ENCODE data around the gene TCF20. TPM values are rescaled to one million over a fixed set of nuclear protein-coding genes. Genes with fewer than 3 reads are reported as not detected.

Gene TCF20
- total and polyA plus RNA-seq, 2 experiments from 2014 or later: 5.7 to 48.8 TPM

DNA sequence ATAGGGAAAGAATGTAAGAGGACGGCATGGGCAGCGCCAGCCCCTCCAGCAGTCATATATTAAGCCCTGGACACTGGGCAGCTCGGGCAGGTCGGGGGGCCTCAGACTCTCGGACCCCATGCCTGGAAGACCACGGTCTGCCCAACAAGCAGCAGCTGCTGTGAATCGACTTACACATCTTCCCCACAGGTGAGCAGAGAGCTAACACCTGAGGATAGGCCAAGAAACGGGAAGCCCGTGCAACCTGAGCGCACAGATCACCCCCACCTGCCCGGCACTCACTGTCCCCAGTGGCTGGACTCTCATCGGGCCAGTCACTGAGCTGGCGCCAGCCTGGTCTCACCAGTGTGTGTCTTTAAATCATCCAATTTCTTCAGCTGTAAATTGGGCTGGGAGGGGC lies 4.7 kb upstream of the TCF20 start:
- Histone ChIP-seq H3K4me3 (no peak overlapping the region), H3K36me3 (no peaks in the 10 kb centered on the region), H3K9me3 (ENCODE audit: low read depth) (no peaks in the 10 kb centered on the region), H3K27me3 (no peaks in the 10 kb centered on the region), H3K4me1 (ENCODE audit: low read depth) (peaks cover 9% of the 10 kb centered on the region), H3K27ac (no peak overlapping the region)
- DNase-seq (ENCODE audit: low read depth in 1 of 2, low spot score in 1 of 2): no peak
- TF ChIP-seq, protein P1, sequence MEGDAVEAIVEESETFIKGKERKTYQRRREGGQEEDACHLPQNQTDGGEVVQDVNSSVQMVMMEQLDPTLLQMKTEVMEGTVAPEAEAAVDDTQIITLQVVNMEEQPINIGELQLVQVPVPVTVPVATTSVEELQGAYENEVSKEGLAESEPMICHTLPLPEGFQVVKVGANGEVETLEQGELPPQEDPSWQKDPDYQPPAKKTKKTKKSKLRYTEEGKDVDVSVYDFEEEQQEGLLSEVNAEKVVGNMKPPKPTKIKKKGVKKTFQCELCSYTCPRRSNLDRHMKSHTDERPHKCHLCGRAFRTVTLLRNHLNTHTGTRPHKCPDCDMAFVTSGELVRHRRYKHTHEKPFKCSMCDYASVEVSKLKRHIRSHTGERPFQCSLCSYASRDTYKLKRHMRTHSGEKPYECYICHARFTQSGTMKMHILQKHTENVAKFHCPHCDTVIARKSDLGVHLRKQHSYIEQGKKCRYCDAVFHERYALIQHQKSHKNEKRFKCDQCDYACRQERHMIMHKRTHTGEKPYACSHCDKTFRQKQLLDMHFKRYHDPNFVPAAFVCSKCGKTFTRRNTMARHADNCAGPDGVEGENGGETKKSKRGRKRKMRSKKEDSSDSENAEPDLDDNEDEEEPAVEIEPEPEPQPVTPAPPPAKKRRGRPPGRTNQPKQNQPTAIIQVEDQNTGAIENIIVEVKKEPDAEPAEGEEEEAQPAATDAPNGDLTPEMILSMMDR (IDR thresholded peaks at IDR 0.05; ENCODE audit: low read depth, low read length): no peak

DNA sequence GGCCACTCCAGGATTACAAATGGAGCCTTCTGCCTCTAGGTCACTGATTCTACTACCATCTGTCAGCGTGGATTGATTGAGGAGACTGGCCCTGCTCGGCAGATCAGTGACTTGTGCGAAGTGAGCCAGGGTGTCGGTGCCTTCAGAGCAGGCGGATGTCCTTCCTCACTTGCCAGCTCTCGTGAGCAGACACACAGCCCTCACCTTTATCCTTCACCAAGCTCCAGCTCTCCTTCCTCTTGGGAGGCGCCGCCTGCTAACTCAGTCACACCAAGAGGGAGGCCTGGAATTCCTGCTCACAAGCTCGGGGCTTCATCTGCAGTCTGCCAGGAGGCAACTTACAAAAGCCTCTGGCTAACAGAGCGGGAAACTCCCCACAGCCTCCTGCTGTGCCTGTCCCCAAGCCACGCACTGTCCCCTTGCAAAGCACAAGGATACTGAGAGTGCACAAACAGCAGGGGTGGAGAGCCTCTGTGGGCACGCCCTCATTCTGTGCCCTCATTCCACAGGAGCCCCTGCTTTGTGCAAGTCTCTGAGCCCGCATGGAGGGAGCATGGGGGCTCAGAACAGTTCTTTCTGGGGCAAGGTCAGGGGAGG lies 3.5 kb upstream of the TCF20 start:
- Histone ChIP-seq H3K9me3 (ENCODE audit: low read depth) (no peaks in the 10 kb centered on the region), H3K36me3 (no peaks in the 10 kb centered on the region), H3K27ac (peak overlapping the region; percentile 43), H3K4me3 (no peak overlapping the region), H3K27me3 (no peaks in the 10 kb centered on the region), H3K4me1 (ENCODE audit: low read depth) (peaks cover 10% of the 10 kb centered on the region)
- peak in 1 of 2 donors; percentile 72 for DNase-seq (ENCODE audit: low read depth in 1 of 2, low spot score in 1 of 2)
- TF ChIP-seq, protein P1 (IDR thresholded peaks at IDR 0.05; ENCODE audit: low read depth, low read length): no peak

DNA sequence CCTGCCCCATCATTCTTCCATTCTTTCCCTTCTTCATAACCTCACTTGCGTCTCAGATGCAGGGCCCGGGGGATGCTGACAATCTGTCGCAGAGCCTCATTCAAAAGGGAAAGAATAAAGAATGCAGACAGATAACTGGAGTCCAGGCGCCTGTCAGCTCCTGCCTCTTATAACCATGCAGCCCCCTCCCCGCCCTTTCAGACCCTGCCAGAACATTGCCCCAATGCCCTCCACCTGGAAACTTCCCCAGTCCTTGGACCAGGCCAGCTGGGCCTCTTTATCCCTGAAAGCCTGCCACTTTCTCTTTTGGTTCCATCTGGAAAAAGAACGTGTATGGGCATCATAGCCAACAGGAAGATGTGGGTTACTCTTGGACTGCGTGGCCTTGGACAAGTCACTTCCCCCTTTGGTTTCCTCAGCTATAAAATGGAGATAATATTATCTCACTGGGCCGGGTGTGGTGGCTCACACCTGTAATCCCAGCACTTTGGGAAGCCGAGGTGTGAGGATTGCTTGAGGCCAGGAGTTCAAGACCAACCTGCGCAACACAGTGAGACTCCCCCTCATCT lies 2.1 kb upstream of the TCF20 start:
- Histone ChIP-seq H3K27ac (no peak overlapping the region), H3K4me1 (ENCODE audit: low read depth) (peaks cover 14% of the 10 kb centered on the region), H3K9me3 (ENCODE audit: low read depth) (no peaks in the 10 kb centered on the region), H3K27me3 (no peaks in the 10 kb centered on the region), H3K36me3 (no peaks in the 10 kb centered on the region), H3K4me3 (no peak overlapping the region)
- no peak for DNase-seq (ENCODE audit: low read depth in 1 of 2, low spot score in 1 of 2)
- TF ChIP-seq, protein P1 (IDR thresholded peaks at IDR 0.05; ENCODE audit: low read depth, low read length): no peak

DNA sequence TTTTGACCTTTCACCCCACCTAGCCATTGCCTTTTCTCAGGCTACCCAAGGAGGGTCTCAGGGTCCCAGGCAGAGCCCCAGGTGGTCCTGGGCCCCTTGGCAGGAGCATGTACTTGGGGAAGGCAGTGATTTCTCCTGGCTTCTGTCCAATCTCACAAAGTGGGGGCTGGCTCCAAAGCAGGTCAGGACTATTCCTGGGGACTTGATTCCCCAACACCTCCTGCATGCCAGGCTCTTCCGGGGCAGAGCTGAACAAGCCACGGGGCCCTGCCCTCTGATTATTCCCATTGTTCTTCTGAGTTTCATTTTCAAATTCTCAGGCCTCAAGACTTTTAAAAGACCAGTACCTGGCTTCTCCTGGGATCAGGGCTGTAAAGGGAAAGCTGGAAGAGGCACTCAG lies 1.5 kb upstream of the TCF20 start:
- DNase-seq (ENCODE audit: low read depth in 1 of 2, low spot score in 1 of 2): no peak
- TF ChIP-seq, protein P1 (IDR thresholded peaks at IDR 0.05; ENCODE audit: low read depth, low read length): no peak
- H3K27me3 ChIP-seq: no peaks in the 10 kb centered on the region

GRCh38 chr22:42271191-42271813 lies 849 bp upstream of the TCF20 start:
- Histone ChIP-seq H3K4me1 (ENCODE audit: low read depth) (peaks cover 14% of the 10 kb centered on the region), H3K36me3 (no peaks in the 10 kb centered on the region), H3K27me3 (no peaks in the 10 kb centered on the region), H3K9me3 (ENCODE audit: low read depth) (no peaks in the 10 kb centered on the region), H3K27ac (no peak overlapping the region), H3K4me3 (no peak overlapping the region)
- DNase-seq (ENCODE audit: low read depth in 1 of 2, low spot score in 1 of 2): no peak
- TF ChIP-seq, protein P1 (IDR thresholded peaks at IDR 0.05; ENCODE audit: low read depth, low read length): no peak

More for the DNA sequence above, 1.5 kb upstream of the TCF20 start:
- Histone ChIP-seq H3K4me3 (no peak overlapping the region), H3K36me3 (no peaks in the 10 kb centered on the region), H3K4me1 (ENCODE audit: low read depth) (peaks cover 14% of the 10 kb centered on the region), H3K27ac (no peak overlapping the region), H3K9me3 (ENCODE audit: low read depth) (no peaks in the 10 kb centered on the region)

Measured in cardiac muscle cell (in vitro differentiated cells and primary cell).